TTC549 (cell line): ENCODE results near the gene P2RX2.

Source experiments
- FAIRE-seq: peaks from 2 replicates; lab custom pipeline; 2012; peaks lifted over from hg19 to GRCh38; lab: Jason Lieb, UNC

Gene P2RX2

GRCh38 chr12:132662901-132663755 lies 44.6 kb downstream of the P2RX2 start:
- FAIRE-seq = no peak

- no peak for FAIRE-seq
Observed at GRCh38 chr12:132664206-132665148, 45.9 kb downstream of the P2RX2 start.

- FAIRE-seq = no peak
Observed at GRCh38 chr12:132665149-132665491, 46.5 kb downstream of the P2RX2 start.

GRCh38 chr12:132665794-132666193 lies 47.2 kb downstream of the P2RX2 start:
- FAIRE-seq = no peak

- no peak for FAIRE-seq
Observed at GRCh38 chr12:132668191-132669088, 49.9 kb downstream of the P2RX2 start.

GRCh38 chr12:132669166-132669879 lies 50.7 kb downstream of the P2RX2 start:
- FAIRE-seq = no peak
